Measurements from ENCODE around the gene EEF1A1.
A peak's percentile ranks its signal among the peaks of the same experiment; 100 is the strongest.
"Not testable (repeated sequence)": the region's sequence is repeated elsewhere in the genome, so short reads cannot be mapped to it uniquely, and the experiment has no call there.

The EEF1A1 gene

DNA sequence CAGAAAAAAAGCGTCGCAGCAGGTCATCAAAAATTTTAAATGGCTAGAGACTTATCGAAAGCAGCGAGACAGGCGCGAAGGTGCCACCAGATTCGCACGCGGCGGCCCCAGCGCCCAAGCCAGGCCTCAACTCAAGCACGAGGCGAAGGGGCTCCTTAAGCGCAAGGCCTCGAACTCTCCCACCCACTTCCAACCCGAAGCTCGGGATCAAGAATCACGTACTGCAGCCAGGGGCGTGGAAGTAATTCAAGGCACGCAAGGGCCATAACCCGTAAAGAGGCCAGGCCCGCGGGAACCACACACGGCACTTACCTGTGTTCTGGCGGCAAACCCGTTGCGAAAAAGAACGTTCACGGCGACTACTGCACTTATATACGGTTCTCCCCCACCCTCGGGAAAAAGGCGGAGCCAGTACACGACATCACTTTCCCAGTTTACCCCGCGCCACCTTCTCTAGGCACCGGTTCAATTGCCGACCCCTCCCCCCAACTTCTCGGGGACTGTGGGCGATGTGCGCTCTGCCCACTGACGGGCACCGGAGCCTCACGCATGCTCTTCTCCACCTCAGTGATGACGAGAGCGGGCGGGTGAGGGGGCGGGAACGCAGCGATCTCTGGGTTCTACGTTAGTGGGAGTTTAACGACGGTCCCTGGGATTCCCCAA, at the start of gene EEF1A1:
Gene EEF1A1 (minus strand): TSS at position 345 of the 663 bp plus-strand sequence. CDS start 1,006 bp downstream, outside the sequence.
- H3K27ac ChIP-seq, result peak within 1 kb of the TSS; percentile 98
- TF ChIP-seq, protein P1, sequence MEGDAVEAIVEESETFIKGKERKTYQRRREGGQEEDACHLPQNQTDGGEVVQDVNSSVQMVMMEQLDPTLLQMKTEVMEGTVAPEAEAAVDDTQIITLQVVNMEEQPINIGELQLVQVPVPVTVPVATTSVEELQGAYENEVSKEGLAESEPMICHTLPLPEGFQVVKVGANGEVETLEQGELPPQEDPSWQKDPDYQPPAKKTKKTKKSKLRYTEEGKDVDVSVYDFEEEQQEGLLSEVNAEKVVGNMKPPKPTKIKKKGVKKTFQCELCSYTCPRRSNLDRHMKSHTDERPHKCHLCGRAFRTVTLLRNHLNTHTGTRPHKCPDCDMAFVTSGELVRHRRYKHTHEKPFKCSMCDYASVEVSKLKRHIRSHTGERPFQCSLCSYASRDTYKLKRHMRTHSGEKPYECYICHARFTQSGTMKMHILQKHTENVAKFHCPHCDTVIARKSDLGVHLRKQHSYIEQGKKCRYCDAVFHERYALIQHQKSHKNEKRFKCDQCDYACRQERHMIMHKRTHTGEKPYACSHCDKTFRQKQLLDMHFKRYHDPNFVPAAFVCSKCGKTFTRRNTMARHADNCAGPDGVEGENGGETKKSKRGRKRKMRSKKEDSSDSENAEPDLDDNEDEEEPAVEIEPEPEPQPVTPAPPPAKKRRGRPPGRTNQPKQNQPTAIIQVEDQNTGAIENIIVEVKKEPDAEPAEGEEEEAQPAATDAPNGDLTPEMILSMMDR (conservative IDR thresholded peaks at IDR 0.05), result no peak

GRCh38 chr6:73569121-73569520, 48.3 kb upstream of the EEF1A1 start:
- no peak overlapping the region for H3K27ac ChIP-seq
- TF ChIP-seq, protein P1 (conservative IDR thresholded peaks at IDR 0.05), result no peak

GRCh38 chr6:73566954-73567591, 46.2 kb upstream of the EEF1A1 start:
- H3K27ac ChIP-seq, result no peak overlapping the region

DNA sequence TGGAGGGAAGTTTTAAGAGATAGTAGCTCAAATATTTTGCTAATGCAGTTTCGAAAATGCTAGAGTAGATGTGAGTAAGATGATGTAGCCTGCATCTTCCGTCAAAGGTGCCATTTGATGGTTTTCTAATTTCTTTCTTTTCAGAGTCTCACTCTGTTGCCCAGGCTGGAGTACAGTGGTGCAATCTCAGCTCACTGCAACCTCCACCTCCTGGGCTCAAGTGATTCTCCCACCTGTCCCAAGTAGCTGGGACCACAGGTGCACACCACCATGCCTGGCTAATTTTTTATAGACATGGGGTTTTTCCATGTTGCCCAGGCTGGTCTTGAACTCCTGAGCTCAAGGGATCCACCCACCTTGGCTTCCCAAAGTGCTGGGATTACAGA, 45.6 kb upstream of the EEF1A1 start:
- not testable (repeated sequence) for H3K27ac ChIP-seq

More at GRCh38 chr6:73566954-73567591, 46.2 kb upstream of the EEF1A1 start:
- TF ChIP-seq, protein P1 (conservative IDR thresholded peaks at IDR 0.05), result no peak

DNA sequence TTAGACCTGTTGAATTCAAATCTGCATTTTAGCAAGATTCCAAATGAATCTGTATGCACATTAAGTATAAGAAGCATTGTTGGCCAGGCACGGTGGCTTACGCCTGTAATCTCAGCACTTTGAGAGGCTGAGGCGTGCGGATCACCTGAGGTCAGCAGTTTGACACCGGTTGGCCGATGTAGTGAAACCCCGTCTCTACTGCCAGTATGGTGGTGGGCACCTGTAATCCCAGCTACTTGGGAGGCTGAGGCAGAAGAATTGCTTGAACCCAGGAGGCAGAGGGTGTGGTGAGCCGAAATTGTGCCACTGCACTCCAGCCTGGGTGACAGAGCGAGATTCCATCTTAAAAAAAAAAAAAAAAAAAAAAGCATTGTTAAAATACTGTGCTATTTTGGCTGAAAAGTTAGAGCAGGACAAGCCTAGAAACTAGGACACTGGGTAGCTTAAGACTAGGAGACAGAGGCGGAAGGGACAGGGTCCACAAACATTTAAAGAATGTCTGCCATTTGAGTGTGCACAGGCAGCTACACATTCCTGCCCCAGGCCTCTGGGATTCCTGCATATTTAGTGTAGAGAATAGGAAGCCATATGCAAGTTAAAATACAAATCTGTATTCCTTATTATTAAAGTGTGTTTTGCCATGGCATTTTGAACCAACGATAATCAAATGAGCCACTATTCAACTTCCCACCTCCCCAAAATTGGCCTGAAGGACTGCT, 45.1 kb upstream of the EEF1A1 start:
- TF ChIP-seq, protein P1 (conservative IDR thresholded peaks at IDR 0.05), result no peak
- H3K27ac ChIP-seq, result no peak overlapping the region

GRCh38 chr6:73564578-73565345, 43.9 kb upstream of the EEF1A1 start:
- no peak overlapping the region for H3K27ac ChIP-seq
- TF ChIP-seq, protein P1 (conservative IDR thresholded peaks at IDR 0.05), result no peak

DNA sequence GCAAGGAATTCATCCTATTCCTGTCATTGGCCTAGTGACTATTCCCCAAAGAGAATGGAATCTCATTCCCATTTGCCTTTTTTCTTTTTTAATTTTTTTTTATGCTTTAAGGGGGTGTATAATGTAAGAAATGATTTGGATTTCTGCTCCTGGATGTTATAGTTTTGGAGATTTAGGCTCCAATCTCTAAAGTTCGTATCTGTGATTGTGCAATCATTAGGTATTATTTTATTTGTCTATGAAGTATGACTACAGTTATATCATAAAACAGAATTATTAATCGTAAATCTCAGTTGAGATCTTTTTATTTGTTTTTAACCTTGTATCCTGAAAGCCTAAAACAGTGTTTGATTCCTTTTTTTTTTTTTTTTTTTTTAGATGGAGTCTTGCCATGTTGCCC, 41.7 kb upstream of the EEF1A1 start:
- TF ChIP-seq, protein P1 (conservative IDR thresholded peaks at IDR 0.05), result no peak
- no peak overlapping the region for H3K27ac ChIP-seq

Measured in VCaP (cell line).